GM10248 (cell line): Measurements from ENCODE around the gene CALN1.
"Not testable (repeated sequence)": the region's sequence is repeated elsewhere in the genome, so short reads cannot be mapped to it uniquely, and the experiment has no call there.

Experiments
- CTCF ChIA-PET: fragments of 300-600 bp; sonication (Branson Sonifier 250); formaldehyde crosslinking; extraction: SDS; loops from one replicate; lab custom pipeline; 2021; ENCODE audit warnings: antibody characterized with exemption; lab: Yijun Ruan, JAX
- POLR2A ChIA-PET: fragments of 350-650 bp; sonication (Branson Sonifier 250); formaldehyde crosslinking; extraction: SDS; loops from one replicate; lab custom pipeline; 2020; ENCODE audit warnings: antibody characterized with exemption; lab: Yijun Ruan, JAX
- DNase-seq: peaks from one replicate; pipeline ENCODE4 v3.0.0; 2012; ENCODE audit errors: extremely low spot score
- CTCF ChIP-seq: IDR thresholded peaks from 2 replicates; pipeline ENCODE4 v1.5.1; 2012; ENCODE audit warnings: mild to moderate bottlenecking, low read depth; ENCODE audit errors: extremely low read depth, missing control alignments, control extremely low read depth

The CALN1 gene

GRCh38 chr7:72345208-72345727, 66.9 kb downstream of the CALN1 start:
- TF ChIP-seq CTCF, result no peak
- ChIA-PET POLR2A (no interaction called here), CTCF (no interaction called here)
- DNase-seq, result no peak

GRCh38 chr7:72343991-72344390, 68.1 kb downstream of the CALN1 start:
- no peak for TF ChIP-seq CTCF
- CTCF ChIA-PET, result interaction anchor here (1.5 kb wide), 1 partner anchor 10 kb away, joined by 4 read pairs; no protein-coding TSS in a partner anchor
- no peak for DNase-seq
- POLR2A ChIA-PET, result no interaction called here

- DNase-seq, POLR2A ChIA-PET: not testable (repeated sequence)
- CTCF ChIA-PET, result interaction anchor here (1.5 kb wide), 1 partner anchor 10 kb away, joined by 4 read pairs; no protein-coding TSS in a partner anchor
Measured at GRCh38 chr7:72343354-72343753, 68.8 kb downstream of the CALN1 start.

- DNase-seq, result no peak
- ChIA-PET CTCF (no interaction called here), POLR2A (no interaction called here)
- no peak for TF ChIP-seq CTCF
Measured at GRCh38 chr7:72337390-72338167, 74.6 kb downstream of the CALN1 start.

- no peak for DNase-seq
- ChIA-PET POLR2A (no interaction called here), CTCF (no interaction called here)
Measured at GRCh38 chr7:72336632-72337389, 75.3 kb downstream of the CALN1 start.

GRCh38 chr7:72336382-72336631, 75.8 kb downstream of the CALN1 start:
- no peak for TF ChIP-seq CTCF
- ChIA-PET CTCF (no interaction called here), POLR2A (no interaction called here)
- DNase-seq, result no peak

More at GRCh38 chr7:72336632-72337389, 75.3 kb downstream of the CALN1 start:
- TF ChIP-seq CTCF, result no peak

GRCh38 chr7:72335561-72336381, 76.4 kb downstream of the CALN1 start:
- CTCF ChIA-PET, result no interaction called here
- no peak for TF ChIP-seq CTCF
- POLR2A ChIA-PET, result no interaction called here
- DNase-seq, result no peak
